HUES6 (cell line): ENCODE results near the gene ARHGAP26.

Experiments used
- H3K27ac ChIP-seq: 2 replicates; pipeline ENCODE4 v1.7.0; 2013; ENCODE audit warnings: low read depth, mild to moderate bottlenecking, low read length, inconsistent platforms
- H3K27me3 ChIP-seq: 2 replicates; pipeline ENCODE4 v1.6.1; 2013; ENCODE audit warnings: low read length; ENCODE audit not compliant: control insufficient read depth, insufficient read depth
- H3K36me3 ChIP-seq: 2 replicates; pipeline ENCODE4 v1.6.1; 2013; ENCODE audit warnings: low read length; ENCODE audit not compliant: control insufficient read depth, insufficient read depth
- H3K4me1 ChIP-seq: 2 replicates; pipeline ENCODE4 v1.6.1; 2013; ENCODE audit warnings: low read length; ENCODE audit not compliant: control insufficient read depth, insufficient read depth
- H3K4me3 ChIP-seq: 2 replicates; pipeline ENCODE4 v1.5.1; 2013; ENCODE audit warnings: low read depth, low read length
- H3K9ac ChIP-seq: one replicate; pipeline ENCODE4 v1.6.1; 2013; ENCODE audit warnings: mild to moderate bottlenecking, low read length
- H3K9me3 ChIP-seq: 2 replicates; pipeline ENCODE4 v1.6.1; 2013; ENCODE audit warnings: low read depth, low read length; ENCODE audit not compliant: control insufficient read depth, insufficient read depth

The ARHGAP26 gene

GRCh38 chr5:143054480-143054941 is 284.3 kb downstream of the ARHGAP26 start:
- no peak overlapping the region for H3K4me3 ChIP-seq
- peaks cover 15% of the 10 kb centered on the region; the same call in 1 of the 2 replicates for H3K36me3 ChIP-seq
- no peak overlapping the region for H3K27ac ChIP-seq
- no peaks in the 10 kb centered on the region for H3K27me3 ChIP-seq
- H3K9ac ChIP-seq = no peak overlapping the region
- H3K4me1 ChIP-seq = peaks cover 19% of the 10 kb centered on the region
- no peaks in the 10 kb centered on the region for H3K9me3 ChIP-seq

DNA sequence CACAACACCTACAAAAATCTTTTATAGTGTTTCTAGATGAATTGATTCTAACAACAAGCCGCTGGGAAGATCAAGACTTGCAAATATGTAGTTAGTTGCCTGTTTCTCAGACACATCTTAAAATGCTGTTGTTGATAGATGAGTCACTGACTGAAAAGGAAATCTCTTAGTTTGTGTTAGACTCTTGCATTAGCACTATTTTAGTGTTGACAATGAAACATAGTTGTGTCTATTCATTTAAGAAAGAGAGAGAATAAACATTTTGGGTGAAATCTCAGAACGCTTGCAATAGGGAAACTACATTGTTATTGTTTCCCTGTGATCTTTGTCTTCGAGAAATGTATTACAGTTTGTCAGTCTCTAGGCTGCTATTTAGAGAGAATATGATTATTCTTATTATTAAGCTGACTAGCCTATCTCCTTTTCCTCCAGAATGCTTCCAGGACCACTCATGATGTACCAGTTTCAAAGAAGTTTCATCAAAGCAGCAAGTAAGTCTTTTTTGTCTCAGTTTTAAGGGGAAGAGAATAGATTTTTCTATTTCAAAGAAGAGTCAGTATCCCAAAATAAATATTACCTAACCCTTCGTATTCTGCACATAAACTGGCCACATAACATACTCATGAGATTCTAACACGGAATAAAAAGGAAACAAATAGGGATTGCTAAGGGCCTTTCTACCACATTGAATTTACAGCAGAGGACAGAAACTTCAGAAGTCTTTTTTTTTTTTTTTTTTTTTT is 285.6 kb downstream of the ARHGAP26 start:
- H3K9ac ChIP-seq = no peak overlapping the region
- no peaks in the 10 kb centered on the region for H3K27me3 ChIP-seq
- H3K36me3 ChIP-seq = peaks cover 15% of the 10 kb centered on the region; the same call in 1 of the 2 replicates
- H3K4me1 ChIP-seq = peaks cover 26% of the 10 kb centered on the region
- no peak overlapping the region for H3K27ac ChIP-seq
- no peak overlapping the region for H3K4me3 ChIP-seq
- no peaks in the 10 kb centered on the region for H3K9me3 ChIP-seq

- Histone ChIP-seq H3K9ac (no peak overlapping the region), H3K36me3 (peaks cover 15% of the 10 kb centered on the region; the same call in 1 of the 2 replicates), H3K9me3 (no peaks in the 10 kb centered on the region), H3K27ac (no peak overlapping the region), H3K27me3 (no peaks in the 10 kb centered on the region), H3K4me3 (no peak overlapping the region), H3K4me1 (peaks cover 23% of the 10 kb centered on the region)
Observed at GRCh38 chr5:143056339-143056704, 286.1 kb downstream of the ARHGAP26 start.

GRCh38 chr5:143056792-143057579 is 286.8 kb downstream of the ARHGAP26 start:
- no peaks in the 10 kb centered on the region for H3K27me3 ChIP-seq
- H3K27ac ChIP-seq = 0 out of 2 replicates have a peak overlapping the region, but pooled peaks have one; percentile 20

GRCh38 chr5:143057580-143057999 is 287.4 kb downstream of the ARHGAP26 start:
- Histone ChIP-seq H3K9me3 (no peaks in the 10 kb centered on the region), H3K36me3 (peaks cover 15% of the 10 kb centered on the region; the same call in 1 of the 2 replicates), H3K27ac (0 out of 2 replicates have a peak overlapping the region, but pooled peaks have one; percentile 20), H3K4me1 (peaks cover 15% of the 10 kb centered on the region), H3K9ac (no peak overlapping the region), H3K27me3 (no peaks in the 10 kb centered on the region), H3K4me3 (no peak overlapping the region)

More at GRCh38 chr5:143056792-143057579, 286.8 kb downstream of the ARHGAP26 start:
- H3K4me1 ChIP-seq = peaks cover 18% of the 10 kb centered on the region
- no peaks in the 10 kb centered on the region for H3K9me3 ChIP-seq
- H3K4me3 ChIP-seq = no peak overlapping the region
- no peak overlapping the region for H3K9ac ChIP-seq
- H3K36me3 ChIP-seq = peaks cover 15% of the 10 kb centered on the region; the same call in 1 of the 2 replicates

GRCh38 chr5:143059355-143059754 is 289.2 kb downstream of the ARHGAP26 start:
- Histone ChIP-seq H3K9me3 (no peaks in the 10 kb centered on the region), H3K27me3 (no peaks in the 10 kb centered on the region), H3K27ac (no peak overlapping the region), H3K36me3 (peaks cover 15% of the 10 kb centered on the region; the same call in 1 of the 2 replicates), H3K9ac (no peak overlapping the region), H3K4me1 (peaks cover 19% of the 10 kb centered on the region), H3K4me3 (no peak overlapping the region)

GRCh38 chr5:143059976-143060765 is 290.0 kb downstream of the ARHGAP26 start:
- H3K4me3 ChIP-seq = no peak overlapping the region
- peaks cover 15% of the 10 kb centered on the region; the same call in 1 of the 2 replicates for H3K36me3 ChIP-seq
- no peaks in the 10 kb centered on the region for H3K27me3 ChIP-seq
- H3K9ac ChIP-seq = no peak overlapping the region
- H3K27ac ChIP-seq = no peak overlapping the region
- H3K4me1 ChIP-seq = peaks cover 19% of the 10 kb centered on the region
- no peaks in the 10 kb centered on the region for H3K9me3 ChIP-seq

GRCh38 chr5:143061161-143061945 is 291.2 kb downstream of the ARHGAP26 start:
- Histone ChIP-seq H3K4me1 (peaks cover 19% of the 10 kb centered on the region), H3K36me3 (peaks cover 15% of the 10 kb centered on the region; the same call in 1 of the 2 replicates), H3K27me3 (no peaks in the 10 kb centered on the region), H3K4me3 (no peak overlapping the region), H3K9ac (no peak overlapping the region), H3K27ac (no peak overlapping the region), H3K9me3 (no peaks in the 10 kb centered on the region)

- H3K27me3 ChIP-seq = no peaks in the 10 kb centered on the region
- no peaks in the 10 kb centered on the region for H3K9me3 ChIP-seq
- no peak overlapping the region for H3K4me3 ChIP-seq
- H3K36me3 ChIP-seq = peaks cover 13% of the 10 kb centered on the region; the same call in 1 of the 2 replicates
- H3K4me1 ChIP-seq = peaks cover 25% of the 10 kb centered on the region
- no peak overlapping the region for H3K9ac ChIP-seq
- no peak overlapping the region for H3K27ac ChIP-seq
Observed at GRCh38 chr5:143062379-143062778, 292.2 kb downstream of the ARHGAP26 start.
